GM18498 (cell line): ENCODE results near the gene ARHGAP18.
A peak's percentile ranks its signal among the peaks of the same experiment; 100 is the strongest.

Experiments
- ATAC-seq: cut with Tn5 transposase; IDR thresholded peaks from one replicate; pipeline ENCODE4 v1.9.1; 2021; ENCODE audit warnings: mild to moderate bottlenecking, moderate library complexity; ENCODE audit not compliant: unreplicated experiment

The ARHGAP18 gene

DNA sequence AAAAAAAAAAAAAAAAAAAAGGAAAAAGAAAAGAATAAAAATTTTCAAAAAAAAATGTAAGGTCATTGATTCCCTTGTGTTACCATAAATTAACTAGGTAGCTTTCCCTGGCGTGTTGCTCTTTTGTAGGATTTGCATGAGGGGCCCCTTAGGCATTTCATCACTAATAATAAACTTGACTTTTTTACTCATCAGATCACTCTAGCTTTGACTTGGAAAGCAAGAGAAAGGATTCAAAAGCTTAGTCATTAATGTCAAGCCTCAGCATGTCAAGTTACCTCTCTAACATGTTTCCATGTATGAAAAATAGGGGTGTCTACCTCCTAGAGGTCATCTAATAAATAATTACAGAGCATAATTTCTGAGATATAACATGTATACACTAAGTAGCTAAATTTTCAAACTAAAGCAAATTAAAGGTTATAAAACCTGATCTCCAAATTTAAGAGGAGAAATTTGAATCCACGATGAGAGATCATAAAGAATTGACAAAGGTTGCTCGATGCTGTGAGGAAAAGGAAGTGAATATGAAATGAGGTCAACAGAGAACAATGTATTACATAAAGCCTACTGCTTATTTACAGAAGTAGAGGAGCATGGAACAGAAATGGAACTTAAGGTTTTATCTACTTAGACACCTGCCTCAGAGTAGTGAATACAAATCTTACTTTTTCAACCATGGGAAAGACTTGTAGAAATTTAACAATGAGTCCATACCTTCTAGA, 86.8 kb downstream of the ARHGAP18 start:
- ATAC-seq: peak; percentile 58

GRCh38 chr6:129621252-129621651, 88.7 kb downstream of the ARHGAP18 start:
- ATAC-seq: peak; percentile 38

DNA sequence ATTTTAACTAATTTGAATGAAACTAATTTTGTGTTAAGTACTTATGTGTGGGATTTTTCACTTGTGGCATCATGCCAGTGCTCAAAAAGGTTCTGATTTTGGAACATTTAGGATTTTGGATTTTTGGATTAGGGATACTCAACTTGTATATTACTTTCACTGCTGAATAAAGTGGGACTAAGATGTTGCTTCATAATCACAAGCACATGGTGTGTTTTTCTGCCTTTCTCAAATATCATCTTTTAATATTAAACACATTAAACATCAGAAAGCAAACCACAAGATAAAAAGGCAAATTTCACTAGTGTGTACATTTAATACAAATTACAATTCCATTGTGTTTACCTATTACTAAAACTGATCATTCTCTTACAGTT, 89.8 kb downstream of the ARHGAP18 start:
- ATAC-seq: no peak

DNA sequence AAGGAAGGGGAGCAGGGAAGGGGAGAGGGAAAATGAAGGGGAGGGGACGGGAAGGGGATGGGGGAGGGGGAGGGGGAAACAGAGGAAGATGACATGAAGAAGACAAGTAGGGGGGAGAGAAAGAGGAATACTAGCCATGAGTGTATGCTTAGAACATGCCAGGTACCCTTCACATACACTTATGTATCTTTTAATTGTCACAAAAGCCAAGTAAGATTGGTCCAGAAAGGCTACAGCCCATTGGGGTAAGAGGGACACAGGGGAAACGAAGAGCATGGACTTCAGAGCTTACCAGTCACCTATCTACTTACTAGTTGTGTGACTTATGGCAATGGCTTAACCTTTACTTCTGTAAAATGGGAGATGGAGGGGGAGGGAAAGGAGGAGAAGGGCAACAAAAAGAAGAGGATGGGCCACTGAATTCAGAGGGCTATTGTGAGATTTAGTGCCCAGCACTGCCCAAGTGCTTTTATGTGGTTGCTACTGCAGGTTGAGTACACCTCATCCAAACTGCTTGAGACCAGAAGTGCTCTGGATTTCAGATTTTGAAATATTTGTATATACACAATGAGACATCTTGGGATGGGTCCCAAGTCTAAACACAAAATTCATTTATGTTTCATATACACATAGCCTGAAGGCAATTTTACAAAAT, 90.3 kb downstream of the ARHGAP18 start:
- no peak for ATAC-seq

- ATAC-seq: no peak
Measured at GRCh38 chr6:129617986-129618385, 92.0 kb downstream of the ARHGAP18 start.

DNA sequence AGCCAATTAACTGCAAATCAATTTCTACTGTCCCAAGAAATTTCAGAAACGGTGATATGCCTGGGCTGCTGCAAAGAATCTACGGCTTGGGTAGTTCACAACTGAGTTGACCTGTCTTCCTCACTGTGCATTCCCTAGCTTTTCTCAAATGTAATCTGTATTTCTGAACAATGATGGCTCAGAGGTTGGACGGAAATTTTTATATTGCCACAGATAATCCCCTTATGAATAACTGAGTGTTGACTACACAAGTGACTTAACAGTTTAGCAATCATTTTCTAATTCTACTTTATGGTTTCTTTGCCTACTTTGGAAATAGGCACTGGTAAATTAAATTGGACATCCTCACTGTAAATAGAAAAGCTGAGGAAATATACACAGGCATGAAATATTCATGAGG, 94.5 kb downstream of the ARHGAP18 start:
- ATAC-seq: no peak

GRCh38 chr6:129615020-129615419, 95.0 kb downstream of the ARHGAP18 start:
- ATAC-seq: no peak

DNA sequence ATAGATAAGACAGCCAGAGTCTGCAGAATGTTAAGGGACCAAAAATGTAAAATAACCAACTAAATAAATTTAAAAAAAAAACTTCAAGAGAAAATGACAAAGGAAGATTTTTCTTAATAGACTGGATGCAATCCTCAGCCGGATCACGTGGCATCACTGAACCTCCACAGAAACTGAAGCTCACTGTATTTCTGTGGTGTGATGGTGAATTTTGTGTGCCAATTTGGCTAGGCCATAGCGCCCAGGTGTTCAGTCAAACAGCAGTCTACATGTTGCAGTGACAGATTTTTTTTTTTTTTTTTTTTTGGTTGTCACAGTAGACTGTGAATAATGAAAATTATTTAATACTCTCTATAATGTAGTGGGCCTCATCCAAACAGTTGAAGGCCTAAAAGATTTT, 95.5 kb downstream of the ARHGAP18 start:
- no peak for ATAC-seq

DNA sequence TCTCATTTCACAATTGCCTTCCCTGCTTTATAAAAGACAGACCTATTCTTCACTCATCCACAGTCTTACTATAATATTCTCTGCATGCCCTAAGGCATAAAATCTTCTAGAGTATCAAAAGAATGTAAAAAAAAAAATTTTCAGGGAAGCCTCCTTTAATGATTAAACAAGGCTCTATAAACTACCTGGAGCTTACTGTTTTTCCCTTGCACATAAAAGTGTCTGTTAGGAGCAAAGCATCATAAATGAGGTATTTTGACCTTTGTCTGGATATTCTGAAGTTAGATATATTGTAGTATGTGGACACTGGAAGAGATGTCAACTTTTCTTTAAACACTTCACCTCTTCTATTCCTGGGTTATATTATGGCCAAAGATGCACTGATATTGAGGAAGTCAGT, 97.5 kb downstream of the ARHGAP18 start:
- ATAC-seq: no peak

DNA sequence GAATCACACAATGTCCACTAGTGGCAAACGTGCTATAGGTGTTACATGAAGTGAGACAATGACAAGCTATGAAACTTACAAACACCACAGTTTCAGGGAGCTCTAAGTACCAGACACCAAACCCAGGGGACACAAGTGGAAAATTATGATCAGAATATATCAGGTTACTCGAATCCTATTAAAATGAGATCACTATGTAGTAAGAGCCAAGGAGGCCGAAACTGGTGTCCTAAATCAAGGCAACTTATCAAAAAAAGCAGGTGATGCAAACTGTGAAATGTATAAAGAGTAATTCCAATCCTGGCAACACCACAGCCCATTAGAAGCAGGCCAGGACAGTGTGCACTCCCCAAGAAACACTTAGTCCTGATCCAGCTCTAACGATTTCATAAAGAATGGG, 100.3 kb downstream of the ARHGAP18 start:
- no peak for ATAC-seq

GRCh38 chr6:129608886-129609537, 101.0 kb downstream of the ARHGAP18 start:
- no peak for ATAC-seq

DNA sequence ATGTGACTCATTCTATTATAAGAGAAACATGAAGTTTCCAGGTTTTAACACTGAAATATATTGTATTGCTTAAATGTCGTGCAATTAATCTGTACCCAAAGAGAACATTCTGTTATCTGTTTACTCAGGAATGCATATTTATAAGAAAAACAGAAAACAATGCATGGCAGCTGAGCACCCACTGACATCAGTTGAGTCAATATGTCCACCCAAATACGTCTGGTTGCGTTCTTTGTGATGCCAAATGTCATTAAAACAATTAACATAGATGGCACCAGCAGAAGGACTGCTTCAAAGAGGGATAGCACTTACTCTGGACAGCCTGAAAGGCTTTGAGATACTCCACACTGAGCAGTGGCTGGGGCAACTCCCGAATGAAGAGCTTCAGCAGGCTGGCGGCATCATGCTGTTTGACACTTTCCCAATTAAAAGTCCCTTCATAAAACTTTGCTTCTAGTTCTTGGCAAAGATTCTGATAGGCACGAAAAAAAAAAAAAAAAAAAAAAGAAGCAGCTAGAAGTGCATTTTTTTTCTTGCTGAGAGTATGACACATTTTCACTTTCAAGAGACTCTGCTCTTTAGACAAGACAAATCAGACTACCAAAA, 102.3 kb downstream of the ARHGAP18 start:
- ATAC-seq: no peak

DNA sequence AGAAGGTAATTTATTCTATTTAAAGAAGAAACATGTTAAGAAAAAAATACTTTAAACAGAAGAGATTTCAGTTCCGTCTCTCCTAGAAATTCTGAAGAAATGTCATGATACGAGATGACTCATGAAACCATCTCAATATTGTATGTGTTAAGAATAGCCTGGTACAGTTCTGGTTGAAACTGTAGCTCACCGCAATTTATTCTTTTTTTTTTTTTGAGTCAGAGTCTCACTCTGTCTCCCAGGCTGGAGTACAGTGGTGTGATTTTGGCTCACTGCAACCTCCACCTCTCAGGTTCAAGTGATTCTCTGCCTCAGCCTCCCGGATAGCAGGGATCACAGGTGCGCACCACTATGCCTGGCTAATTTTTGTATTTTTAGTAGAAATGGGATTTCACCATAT, 103.3 kb downstream of the ARHGAP18 start:
- peak; percentile 86 for ATAC-seq

DNA sequence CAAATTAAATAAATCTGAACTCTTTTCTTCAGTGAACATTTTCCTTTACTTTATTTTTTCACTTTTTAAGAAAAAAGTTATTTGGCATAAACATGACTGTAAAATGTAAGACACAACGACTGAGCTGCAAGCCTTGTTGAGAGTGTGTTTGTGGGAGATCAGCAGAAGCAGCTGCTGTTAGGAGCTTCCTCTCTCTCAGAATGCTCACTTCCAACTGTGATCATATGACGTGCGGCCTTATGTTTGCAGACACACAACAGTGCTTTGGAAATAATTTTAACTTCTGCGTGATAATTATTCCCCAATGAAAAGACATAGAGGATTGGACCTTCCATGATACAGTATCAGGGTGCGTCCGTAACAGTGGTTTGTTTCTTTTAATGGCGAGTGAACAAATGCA, 104.0 kb downstream of the ARHGAP18 start:
- no peak for ATAC-seq

DNA sequence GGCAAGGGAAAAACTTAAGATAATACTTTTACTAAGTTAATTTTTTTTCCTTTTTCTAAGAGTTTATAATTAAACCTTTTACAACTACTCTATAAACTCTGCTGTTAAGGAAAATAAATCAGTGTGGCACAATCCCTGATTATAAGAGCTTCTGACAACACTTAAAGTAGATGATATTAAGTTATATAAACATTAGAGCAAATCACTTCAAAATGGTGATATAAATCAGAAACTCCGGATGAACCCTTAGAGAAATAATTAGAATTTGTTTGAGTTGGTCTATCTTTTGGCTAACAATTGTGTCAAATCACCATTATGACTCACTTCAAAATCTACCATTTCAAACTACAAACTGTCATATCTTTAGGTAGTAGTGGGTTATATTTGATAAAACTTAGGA, 104.9 kb downstream of the ARHGAP18 start:
- ATAC-seq: no peak

- ATAC-seq: no peak
Measured at GRCh38 chr6:129604321-129604720, 105.7 kb downstream of the ARHGAP18 start.

DNA sequence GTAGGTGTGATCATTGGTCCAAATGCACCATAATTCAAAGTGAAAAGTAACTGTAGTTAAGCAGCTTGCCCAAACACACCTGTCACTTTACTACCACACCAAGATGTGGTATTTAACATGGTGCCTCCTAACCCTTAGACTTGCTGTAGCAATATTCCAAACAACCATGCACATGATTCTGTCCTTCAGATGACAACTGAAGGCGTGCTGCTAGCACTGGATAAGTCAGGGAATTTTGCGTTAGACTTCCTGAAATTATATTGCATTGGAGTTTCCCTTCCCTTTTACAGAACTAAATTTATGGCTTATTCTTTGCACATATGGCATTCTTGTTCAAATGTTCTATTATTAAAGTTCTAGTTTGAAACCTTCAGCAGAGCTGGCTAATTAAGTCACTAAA, 106.2 kb downstream of the ARHGAP18 start:
- ATAC-seq: no peak

DNA sequence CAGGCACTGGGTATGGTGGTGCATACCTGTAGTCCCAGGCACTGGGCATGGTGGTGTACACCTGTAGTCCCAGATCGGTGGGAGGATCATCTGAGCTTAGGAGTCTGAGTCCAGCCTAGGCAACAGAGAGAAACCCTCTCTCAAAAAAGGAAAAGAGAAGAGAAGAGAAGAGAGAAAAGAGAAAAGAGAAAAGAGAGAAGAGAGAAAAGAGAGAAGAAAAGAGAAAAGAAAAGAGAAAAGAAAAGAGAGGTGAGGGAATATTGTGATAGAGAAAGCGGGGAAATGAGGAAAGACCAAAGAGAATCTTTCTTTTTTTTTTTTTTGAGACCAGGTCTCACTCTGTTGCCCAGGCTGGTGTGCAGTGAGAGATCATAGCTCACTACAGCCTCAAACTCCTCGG, 108.7 kb downstream of the ARHGAP18 start:
- no peak for ATAC-seq

- ATAC-seq: no peak
Measured at GRCh38 chr6:129599467-129599866, 110.5 kb downstream of the ARHGAP18 start.

DNA sequence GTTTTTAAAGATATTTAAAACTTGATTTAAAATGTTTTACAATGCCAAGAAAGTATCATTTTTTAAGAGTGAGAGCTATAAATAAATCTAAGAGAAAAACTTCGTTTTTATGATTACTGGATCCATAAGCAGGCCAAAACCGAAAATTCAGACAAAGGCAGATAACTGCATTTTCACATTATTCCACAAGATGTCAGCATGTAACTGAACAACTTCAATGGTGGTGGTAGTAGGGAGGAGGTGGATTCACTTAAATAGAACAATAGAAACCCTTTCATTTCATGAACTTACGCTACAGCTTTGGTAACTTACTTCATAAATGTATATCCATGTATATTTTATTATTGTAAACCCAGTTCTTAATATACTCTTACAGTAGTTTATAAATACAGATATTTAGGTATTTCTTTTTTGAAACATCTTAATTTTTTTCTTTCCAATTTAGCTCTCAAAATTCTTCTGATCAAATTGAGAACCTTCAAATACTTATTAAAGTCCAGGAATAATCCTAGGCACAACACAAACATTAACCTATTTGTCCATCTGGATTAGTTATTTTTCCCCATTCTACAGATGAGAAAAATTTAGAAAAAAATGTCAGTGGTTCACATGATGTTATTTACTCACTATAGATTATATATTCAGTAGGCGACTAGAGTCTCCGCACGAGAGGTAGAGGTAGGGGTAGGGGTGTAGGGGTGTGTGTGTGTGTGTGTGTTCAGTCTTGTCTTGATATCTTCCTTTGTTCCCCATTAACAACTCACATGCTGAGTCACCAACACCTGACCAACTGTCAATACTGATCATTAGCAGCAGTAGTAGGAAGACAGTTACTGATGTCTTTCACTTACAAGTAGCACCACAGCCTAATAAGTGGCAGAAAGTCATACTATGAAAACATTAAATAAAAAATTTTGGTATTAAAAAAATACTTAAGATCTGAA, 111.5 kb downstream of the ARHGAP18 start:
- peak; percentile 65 for ATAC-seq
